ENCODE measurements around the gene ZFYVE28. TPM values are rescaled to one million over a fixed set of nuclear protein-coding genes. Genes with fewer than 3 reads are reported as not detected.

Gene ZFYVE28
- total and polyA plus RNA-seq, 12 donors = 4.3 to 24.6 (median 16.0) TPM

GRCh38 chr4:2352729-2353221 is 65.7 kb downstream of the ZFYVE28 start:
- Histone ChIP-seq H3K36me3 (replicated peaks in 1 of 2) (no peaks in the 10 kb centered on the region), H3K4me1 (replicated peaks in 1 of 2) (peaks cover 5 to 11% of the 10 kb centered on the region in 2 donors), H3K4me3 (no peak overlapping the region), H3K27me3 (no peaks in the 10 kb centered on the region), H3K27ac (no peak overlapping the region), H3K9me3 (replicated peaks in 1 of 3) (no peaks in the 10 kb centered on the region)
- intact Hi-C loops (cut with DNase I) = no loop called here
- peak in 5 of 7 donors; percentile 0 to 37 (median 7) for DNase-seq
- WGBS, 4 donors = 81 to 95% (median 92%) methylated on average over 3 to 5 of the region's 5 CpGs
- TF ChIP-seq POLR2A (IDR thresholded peaks at IDR 0.05) (no peak), CTCF (IDR thresholded peaks at IDR 0.05) (no peak)

GRCh38 chr4:2352171-2352570 is 66.3 kb downstream of the ZFYVE28 start:
- H3K36me3 ChIP-seq (replicated peaks in 1 of 2) = no peaks in the 10 kb centered on the region
- H3K9me3 ChIP-seq (replicated peaks in 1 of 3) = peaks cover 0 to 1% (median 0%) of the 10 kb centered on the region in 3 donors
- H3K27me3 ChIP-seq = no peaks in the 10 kb centered on the region
- intact Hi-C loops (cut with DNase I) = no loop called here
- no peak overlapping the region for H3K27ac ChIP-seq
- WGBS, 4 donors = 85 to 95% (median 94%) methylated on average over 10 of the region's 10 CpGs
- peak in 4 of 7 donors; percentile 6 to 35 (median 10) for DNase-seq
- peaks cover 5 to 14% of the 10 kb centered on the region in 2 donors for H3K4me1 ChIP-seq (replicated peaks in 1 of 2)
- no peak for TF ChIP-seq CTCF (IDR thresholded peaks at IDR 0.05)
- TF ChIP-seq POLR2A (IDR thresholded peaks at IDR 0.05) = no peak
- H3K4me3 ChIP-seq = no peak overlapping the region

- Histone ChIP-seq H3K4me1 (replicated peaks in 1 of 2) (peaks cover 0 to 6% of the 10 kb centered on the region in 2 donors), H3K27me3 (no peaks in the 10 kb centered on the region), H3K9me3 (replicated peaks in 1 of 3) (peaks cover 0 to 7% (median 0%) of the 10 kb centered on the region in 3 donors), H3K27ac (no peak overlapping the region), H3K36me3 (replicated peaks in 1 of 2) (no peaks in the 10 kb centered on the region), H3K4me3 (no peak overlapping the region)
- TF ChIP-seq CTCF (IDR thresholded peaks at IDR 0.05) = no peak
- no peak for TF ChIP-seq POLR2A (IDR thresholded peaks at IDR 0.05)
- DNase-seq = peak in 4 of 7 donors; percentile 0 to 35 (median 4)
- intact Hi-C loops (cut with DNase I) = no loop called here
- WGBS, 4 donors = 87 to 92% (median 91%) methylated on average over 4 of the region's 4 CpGs
Observed at GRCh38 chr4:2350982-2351381, 67.5 kb downstream of the ZFYVE28 start.

- Histone ChIP-seq H3K9me3 (replicated peaks in 1 of 3) (peaks cover 0 to 7% (median 0%) of the 10 kb centered on the region in 3 donors), H3K4me3 (no peak overlapping the region), H3K4me1 (replicated peaks in 1 of 2) (peaks cover 0 to 3% of the 10 kb centered on the region in 2 donors), H3K27me3 (no peaks in the 10 kb centered on the region), H3K27ac (no peak overlapping the region), H3K36me3 (replicated peaks in 1 of 2) (no peaks in the 10 kb centered on the region)
- WGBS, 4 donors = 67 to 88% (median 74%) methylated on average over 3 of the region's 3 CpGs
- DNase-seq = peak in 1 of 7 donors; percentile 6
- no peak for TF ChIP-seq CTCF (IDR thresholded peaks at IDR 0.05)
- TF ChIP-seq POLR2A (IDR thresholded peaks at IDR 0.05) = no peak
- intact Hi-C loops (cut with DNase I) = no loop called here
Observed at GRCh38 chr4:2348786-2349185, 69.7 kb downstream of the ZFYVE28 start.

Data from adrenal gland (tissue), 12 donors.